GM19023 (cell line): ENCODE data around the gene SOCS3.
A peak's percentile ranks its signal among the peaks of the same experiment; 100 is the strongest.

Experiments
- ATAC-seq: cut with Tn5 transposase; IDR thresholded peaks from one replicate; pipeline ENCODE4 v1.9.1; 2021; ENCODE audit warnings: mild to moderate bottlenecking, moderate library complexity; ENCODE audit not compliant: unreplicated experiment

SOCS3 gene

GRCh38 chr17:78368854-78369495 is 9.1 kb upstream of the SOCS3 start:
- no peak for ATAC-seq

DNA sequence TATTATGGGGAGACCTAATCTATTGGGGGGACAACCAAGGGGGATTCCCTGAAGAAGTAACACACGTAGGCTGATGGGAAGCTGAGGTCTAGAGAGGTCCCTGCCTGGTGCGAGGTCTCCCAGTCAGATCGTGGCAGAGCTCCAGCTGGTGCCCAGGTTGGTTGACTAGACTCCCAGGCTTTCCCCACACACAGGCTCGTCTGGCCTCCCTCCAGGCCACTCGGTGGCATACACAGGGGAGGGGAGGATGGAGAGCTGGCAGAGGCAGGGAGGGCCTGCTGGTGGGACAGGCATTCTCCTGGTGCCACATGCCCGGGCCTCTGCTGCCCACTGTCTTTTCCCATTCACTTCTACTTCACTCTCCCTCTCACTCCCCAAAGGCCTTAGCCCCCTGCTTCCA is 8.5 kb upstream of the SOCS3 start:
- no peak for ATAC-seq

GRCh38 chr17:78367193-78367592 is 7.3 kb upstream of the SOCS3 start:
- ATAC-seq: no peak

DNA sequence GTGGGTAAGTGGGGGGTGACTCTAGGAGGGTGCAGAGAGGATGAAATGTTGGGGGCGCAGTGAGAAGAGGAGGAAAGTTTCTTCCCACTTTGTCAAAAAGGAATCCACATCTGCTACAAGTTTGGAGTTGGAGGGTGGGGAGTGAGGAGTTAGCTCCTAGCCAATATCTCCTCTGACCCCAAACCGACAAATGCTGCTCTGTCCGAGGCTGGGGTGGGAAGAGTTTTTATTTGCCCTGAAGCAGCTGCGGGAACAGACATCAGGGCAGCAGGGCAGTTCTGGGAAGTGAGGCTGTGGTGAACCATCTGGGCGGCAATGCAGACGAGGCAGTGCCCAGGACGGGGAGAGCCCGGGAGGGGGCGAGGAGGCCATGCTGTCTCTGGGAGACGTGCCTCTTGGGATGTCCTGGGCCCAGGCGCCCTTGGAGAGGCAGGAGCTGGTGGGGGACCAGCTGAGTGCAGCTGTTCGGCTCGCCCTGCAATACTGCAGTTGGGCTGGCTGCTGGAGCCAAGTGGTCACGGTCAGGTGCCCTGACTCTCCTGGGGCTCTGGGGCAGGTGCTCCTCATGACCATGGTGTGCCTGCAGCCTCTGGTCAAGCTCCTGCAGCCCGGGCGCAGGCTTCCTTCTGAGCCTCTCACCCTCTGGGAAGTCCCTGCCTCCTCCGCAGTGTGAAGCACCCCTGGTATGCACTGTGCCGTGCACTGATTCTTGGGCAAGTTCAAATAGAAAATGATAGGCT is 6.4 kb upstream of the SOCS3 start:
- no peak for ATAC-seq

DNA sequence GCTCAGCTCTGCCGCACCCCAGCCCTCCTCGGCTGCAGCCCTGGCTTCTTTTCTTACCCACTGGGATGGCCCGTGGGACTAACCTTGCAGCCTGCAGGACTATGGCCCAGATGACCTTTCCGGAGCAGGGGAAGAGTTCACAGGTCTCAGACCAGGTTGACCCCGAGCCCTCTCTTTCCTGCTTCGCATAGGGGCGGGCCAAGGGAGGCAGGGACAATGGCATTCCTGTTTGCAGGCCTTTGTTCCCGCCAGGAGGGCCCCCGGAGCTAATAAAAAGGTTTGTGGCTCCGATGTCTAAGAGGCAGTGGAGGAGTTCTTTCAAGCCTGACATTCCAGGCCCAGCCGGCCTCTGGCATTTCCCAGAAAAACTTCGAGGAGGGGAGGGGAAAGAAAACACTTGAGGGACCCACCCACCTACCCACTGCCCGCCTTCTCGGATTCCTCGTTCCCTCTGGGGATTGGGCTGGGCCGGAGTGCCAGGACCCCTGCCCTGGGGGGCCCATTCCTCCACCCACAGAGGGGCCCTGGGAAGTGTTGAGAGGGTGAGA is 5.8 kb upstream of the SOCS3 start:
- ATAC-seq: no peak

DNA sequence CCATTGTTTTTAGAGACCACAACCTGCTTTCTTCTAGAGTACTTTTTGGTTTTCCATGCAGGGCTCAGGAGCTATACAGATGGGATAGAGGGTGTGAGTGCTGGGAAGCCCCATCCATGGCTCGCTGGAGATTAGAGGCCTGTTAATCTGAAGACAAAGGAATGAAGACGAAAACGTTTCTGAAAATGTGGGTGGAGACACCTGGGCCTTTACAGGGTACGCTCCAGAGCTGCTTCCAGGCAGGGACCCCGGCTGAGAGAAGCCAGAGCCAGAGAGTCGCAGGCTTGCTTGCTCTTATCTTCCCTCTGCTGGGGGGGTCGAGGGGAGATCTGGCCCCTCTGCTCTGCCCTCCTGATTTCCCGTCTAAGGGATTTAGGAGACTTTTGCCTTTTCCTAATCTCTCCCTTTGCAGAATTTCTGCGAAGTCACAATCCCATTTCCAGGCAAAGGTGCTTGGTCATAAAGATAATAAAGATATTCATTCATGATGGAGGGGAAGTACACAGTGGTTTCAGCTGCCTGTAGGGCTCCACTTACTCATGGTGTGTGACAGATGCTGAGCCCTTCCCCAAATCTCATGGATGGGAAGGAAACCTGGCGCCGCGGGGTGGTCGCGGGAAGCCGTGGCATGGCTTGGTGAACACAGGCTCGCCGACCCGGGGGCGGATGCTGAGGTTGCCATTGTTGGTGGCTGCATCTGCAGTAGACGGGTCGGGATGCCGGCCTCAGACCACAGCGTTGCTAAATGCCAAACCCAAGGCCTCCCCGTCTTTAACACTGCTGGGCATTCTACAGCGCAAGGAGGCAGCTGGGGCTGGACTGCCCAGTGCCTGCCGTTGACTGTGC is 4.8 kb upstream of the SOCS3 start:
- ATAC-seq: no peak

GRCh38 chr17:78362671-78363070 is 2.8 kb upstream of the SOCS3 start:
- no peak for ATAC-seq

- no peak for ATAC-seq
These were observed 2.4 kb upstream of the SOCS3 start for GRCh38 chr17:78362232-78362631.

DNA sequence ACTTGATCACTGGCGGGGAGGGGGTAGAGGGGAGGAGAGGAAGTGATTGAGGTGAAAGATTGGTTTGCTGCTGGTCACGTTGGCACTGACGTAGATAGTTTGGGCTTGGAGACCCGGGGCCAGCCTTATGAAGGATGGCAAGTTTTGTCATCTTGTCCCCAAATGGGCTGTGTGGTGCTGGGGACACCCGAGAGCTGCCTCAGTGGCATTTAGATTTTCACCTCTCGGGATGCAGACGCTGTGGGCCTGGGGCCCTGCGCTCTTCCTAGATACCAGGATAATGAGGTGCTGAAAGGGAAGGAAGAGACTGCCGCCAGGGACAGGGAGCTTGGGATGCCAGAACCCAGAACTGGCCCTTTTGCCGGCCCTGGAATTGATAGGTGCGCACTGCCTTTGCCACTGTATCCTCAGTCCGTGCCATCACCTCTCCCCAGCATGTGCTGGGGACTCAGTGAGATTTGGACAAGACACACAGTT is 1.4 kb upstream of the SOCS3 start:
- no peak for ATAC-seq

GRCh38 chr17:78360371-78361224 is 721 bp upstream of the SOCS3 start:
- peak; percentile 23 for ATAC-seq

GRCh38 chr17:78359321-78359996 is 418 bp downstream of the SOCS3 start:
- ATAC-seq: peak; percentile 2

- ATAC-seq: no peak
These were observed 1.1 kb downstream of the SOCS3 start for GRCh38 chr17:78358538-78359320.

DNA sequence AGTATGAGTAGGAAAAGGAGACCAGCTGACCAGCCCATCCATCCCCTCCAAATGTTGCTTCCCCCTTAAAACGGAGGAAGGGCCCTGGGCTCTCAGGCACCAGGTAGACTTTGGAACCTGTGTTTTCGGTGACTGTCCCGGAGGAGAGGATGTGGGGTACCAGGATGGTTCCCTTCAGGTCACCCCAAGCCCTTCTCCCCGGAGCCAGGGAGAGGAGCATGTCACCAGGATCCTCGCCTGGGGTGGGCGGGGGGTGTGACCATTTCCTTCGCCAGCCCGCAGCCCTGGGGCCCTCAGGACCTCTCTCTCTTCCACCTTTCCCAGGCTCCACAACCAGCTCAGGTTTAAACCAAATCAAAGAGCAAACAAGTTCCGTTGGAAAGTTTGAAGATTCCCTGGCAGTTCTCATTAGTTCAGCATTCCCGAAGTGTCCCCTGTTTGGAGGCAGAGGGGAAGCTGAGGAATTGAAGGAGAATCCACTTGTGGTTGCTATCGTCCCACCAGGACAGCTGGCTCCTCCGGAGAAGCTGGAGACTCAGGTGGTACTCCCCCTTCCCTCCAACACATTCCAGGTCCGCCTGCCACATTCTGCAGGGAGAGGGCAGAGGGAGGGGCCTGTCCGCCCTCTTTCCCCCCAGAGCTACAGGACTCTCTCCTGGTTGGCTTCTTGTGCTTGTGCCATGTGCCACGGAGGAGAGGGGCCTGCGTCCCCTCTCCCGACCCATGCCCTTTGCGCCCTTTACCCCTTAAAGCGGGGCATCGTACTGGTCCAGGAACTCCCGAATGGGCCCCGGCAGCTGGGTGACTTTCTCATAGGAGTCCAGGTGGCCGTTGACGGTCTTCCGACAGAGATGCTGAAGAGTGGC is 2.0 kb downstream of the SOCS3 start:
- ATAC-seq: no peak

DNA sequence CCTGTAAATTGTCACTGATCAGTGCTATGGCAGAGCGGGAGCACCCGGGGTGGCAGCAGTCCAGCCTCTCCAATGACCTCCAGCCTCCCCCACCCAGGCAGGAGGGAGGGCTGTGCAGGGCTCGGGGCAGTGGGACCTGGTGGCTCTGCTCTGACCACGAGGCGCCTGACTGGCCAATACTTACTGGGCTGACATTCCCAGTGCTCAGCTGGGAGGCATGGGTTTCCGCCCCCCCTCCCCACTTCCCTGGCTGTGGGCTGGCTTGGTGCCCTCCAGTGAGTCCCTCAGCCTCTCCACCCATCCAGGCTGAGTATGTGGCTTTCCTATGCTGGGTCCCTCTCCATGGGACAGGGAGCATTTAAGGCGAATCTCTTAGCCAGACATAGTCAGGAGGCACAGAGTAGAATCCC is 2.7 kb downstream of the SOCS3 start:
- ATAC-seq: no peak

DNA sequence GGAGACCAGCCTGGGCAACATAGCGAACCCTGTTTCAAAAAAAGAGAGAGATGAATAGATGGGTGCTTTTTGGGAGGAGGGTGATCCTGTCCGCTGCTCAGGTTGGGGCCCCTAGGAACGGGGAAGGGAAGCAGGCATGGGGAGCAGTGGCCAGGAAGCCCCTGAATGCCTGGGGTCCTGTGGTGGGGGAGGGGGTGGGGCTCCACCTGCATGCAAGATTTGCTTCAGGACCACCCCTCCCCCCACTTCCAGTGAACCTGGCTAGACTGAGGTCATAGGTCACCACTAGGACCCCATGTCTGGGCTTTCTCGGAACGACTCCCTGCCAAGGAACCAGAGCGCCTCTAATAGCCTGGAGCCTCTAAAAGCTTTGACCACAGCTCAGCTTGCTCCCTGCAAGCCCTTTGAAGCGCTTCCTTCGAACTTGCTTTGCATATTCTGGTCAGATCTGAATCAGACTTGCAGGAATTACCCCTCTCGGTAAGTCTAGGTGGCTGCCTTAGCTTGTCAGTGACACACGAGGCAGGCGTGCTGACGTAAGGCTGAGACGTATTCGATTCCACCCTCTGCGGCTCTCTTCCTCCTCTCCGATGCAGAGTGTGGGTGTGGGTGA is 3.7 kb downstream of the SOCS3 start:
- ATAC-seq: peak; percentile 56

DNA sequence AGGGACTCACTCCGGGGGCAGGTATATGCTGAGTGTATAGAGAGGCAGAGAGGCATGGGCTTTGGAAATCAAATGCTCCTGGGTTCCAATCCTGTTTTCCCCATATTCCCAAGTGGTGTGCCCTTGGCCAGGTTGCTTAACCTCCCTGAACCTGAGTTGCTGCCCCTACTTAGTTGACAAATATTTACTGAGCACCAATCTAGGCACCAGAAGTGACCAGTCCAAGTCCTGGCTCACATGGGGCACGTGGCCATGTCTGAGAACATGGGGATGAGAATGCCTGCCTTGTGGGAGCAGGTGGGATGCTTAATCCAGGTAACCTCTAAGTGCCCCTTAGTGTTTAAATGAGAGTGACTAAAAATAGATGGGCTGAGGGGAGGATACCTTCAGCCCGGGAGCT is 4.2 kb downstream of the SOCS3 start:
- no peak for ATAC-seq

DNA sequence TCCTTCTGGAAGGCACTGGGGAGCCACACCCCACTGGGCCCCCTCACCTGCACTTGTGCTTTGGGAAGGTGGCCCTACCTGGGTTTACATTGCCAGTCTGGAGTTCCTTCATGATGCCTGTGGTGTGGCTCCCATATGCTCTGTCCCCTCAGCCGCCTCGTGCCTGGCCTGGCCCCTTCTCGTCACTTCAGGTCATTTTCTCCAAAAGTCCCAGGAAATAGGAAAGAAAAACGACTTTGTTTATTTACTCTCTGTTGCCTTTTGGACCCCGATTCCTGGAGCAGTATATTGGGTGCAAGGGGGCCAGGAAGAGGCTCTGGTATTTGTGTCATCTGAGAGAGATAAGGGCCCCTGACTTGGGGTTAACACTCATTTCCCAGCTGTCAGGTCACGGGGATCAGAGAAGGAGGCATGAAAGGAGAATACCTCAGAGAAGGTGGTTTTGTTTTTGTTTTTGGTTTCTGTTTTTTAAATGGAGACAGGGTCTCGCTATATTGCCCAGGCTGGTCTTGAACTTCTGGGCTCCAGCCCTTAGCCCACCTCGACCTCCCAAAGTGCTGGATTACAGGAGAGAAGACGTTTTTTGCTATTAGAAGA is 4.7 kb downstream of the SOCS3 start:
- no peak for ATAC-seq
